HG03095 (cell line): ENCODE data around the gene PAEP.

Experiments used
- ATAC-seq: cut with Tn5 transposase; IDR thresholded peaks from one replicate; pipeline ENCODE4 v1.9.1; 2021; ENCODE audit warnings: moderate library complexity; ENCODE audit not compliant: unreplicated experiment

PAEP gene

DNA sequence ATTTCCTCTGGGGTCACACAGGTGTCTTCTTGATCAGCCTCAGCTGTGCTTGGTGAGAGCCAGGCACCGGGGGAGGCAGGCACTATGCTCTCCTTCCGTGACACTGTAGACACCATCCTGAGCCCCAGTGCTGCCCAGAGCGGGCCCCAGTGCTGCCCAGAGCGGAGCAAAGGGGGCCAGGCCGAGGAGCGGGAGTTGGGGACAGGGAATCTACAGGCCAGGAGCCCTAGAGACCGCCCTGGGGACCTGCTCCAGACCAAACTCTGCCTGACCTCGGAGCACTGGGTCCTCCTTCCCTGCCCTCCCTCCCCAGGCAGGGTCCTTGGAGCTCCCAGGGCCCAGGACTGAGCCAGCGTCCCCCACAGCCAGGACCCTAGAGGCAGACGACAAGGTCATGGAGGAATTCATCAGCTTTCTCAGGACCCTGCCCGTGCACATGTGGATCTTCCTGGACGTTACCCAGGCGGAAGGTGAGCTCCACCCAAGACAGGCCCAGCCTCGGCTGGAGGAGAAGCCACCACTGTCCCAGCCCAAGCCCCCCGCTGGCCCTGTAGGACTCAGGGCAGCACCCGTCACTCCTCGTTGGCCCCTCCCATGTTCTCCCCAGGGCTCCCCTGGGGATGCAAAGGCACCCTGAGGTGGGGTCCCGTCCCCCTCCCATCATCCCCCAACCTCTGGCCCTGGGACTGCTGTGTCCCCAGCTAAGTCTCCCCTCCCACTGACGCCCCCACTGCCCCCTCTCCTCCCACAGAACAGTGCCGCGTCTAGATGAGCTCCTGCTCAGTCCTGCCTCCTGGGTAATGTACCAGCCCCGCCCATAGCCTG is 30.2 kb downstream of the PAEP start:
- no peak for ATAC-seq

DNA sequence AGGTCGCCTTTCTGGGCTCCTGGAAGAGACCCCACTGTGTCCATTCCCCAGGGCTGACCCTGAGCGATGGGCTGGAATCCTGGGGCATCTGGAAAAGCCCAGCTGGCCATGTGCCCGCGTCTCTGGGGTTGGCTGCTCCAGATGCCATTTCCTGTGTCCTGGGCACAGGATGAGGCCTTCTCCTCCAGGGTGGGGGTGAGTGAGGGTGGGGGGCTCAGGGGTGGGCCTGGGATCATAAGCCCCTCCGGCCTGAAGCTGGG is 30.7 kb downstream of the PAEP start:
- no peak for ATAC-seq

DNA sequence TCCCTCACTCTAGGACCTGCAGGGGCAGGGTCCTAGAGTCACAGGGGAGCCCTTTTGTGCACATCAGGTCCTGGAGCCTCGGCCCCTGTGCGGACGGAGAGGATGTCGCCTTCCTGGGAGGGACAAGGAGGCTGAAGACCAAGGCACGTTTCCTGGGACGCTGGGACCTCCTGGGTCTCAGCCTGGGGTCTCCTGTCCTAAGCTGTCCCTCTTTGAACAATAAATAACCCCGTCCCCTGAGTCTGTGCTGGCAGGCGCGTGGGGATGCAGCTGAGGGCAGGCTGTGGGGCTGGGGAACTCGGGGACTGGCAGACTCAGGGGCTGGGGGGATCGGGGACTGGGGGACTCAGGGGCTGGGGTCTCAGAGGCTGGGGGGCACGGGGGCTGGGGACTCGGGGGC is 31.1 kb downstream of the PAEP start:
- no peak for ATAC-seq

DNA sequence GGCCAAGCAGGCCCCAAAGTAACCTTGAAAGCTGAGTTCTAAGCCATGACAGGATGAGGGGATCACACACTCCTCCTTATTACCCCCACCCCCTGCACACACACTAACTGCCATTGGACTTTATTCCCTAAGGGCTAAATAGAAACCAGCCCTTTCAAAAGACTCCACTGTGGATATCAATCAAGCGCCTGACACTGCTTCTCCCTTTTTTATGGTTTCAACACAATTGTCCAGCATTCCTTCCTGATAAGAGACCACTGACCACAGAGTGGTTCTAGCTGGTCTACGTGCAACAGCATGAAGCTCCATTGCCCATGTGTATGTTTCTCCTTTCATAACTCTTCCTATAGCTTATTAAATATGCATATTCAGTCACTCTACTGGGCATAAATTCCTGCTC is 34.7 kb downstream of the PAEP start:
- no peak for ATAC-seq

DNA sequence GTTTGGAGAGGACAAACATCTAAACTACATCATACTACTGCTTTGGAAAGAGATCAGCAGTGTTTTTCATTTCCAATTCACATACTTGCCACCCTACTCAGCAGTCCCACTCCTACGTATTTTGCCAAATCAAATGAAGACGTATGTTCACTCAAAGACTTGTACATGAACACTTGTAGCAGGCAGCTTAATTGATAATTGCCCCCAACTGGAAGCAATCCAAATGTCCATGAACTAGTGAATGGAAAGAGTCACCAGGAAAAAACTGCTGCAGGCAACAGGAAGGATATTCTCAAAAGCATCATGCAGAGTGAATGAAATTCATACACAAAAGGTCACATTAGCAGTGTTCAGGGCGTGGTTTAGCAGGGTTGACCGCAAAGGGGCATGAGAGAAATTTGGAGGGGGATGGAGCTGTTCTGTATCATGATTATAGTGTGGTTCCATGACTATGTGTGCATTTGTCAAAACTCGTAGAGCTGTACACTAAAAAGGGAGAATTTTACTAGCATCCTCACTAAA is 38.8 kb downstream of the PAEP start:
- no peak for ATAC-seq

DNA sequence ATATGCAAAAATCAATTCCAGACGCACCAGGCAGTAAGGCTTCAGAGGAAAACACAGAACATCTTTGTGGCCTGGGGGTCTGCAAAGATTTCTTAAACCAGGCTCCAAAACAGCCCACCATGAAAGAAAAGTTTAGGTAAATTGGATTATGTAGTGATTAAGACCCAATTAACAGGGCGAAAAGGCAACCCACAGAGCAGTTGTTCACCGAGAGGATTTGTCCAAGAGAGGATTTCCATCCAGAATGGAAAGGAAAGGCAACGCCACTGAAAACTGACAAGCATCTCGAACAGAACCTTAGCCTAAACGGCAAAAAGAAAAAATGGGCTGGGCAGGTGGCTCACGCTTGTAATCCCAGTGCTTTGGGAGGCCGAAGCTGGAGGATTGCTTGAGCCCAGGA is 40.4 kb downstream of the PAEP start:
- no peak for ATAC-seq

DNA sequence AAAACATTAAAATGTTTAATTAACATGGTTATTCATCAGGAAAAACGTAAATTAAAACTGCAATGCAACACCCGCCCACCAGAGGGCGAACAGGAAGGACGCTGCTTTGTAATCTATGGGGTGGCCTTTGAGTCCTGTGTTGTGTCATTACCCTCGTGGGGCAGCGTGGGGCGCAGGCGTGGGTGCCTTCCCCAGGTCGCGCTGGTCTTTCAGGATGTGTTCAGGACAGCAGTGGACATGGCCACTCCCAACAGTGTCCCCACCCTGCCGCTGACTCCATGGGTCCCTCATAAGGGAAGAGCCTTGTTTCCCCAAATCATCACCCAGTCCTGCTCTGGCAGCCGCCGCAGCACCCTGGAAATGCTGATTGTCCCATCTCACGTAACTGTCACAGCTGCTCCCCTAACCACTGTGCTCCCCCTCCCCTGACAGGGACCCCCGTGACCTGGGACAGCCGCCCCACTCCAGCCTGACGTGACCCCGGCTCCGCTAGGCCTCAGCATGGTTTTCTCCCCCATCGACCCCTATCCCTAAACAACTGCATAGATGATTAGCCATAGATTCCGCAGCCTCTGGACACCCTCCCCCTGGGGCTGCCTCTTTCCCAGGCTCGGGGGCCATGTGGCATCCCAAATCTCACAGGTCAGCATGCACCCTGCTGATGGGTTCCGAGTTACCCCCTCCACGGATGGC is 41.4 kb downstream of the PAEP start:
- ATAC-seq: no peak

DNA sequence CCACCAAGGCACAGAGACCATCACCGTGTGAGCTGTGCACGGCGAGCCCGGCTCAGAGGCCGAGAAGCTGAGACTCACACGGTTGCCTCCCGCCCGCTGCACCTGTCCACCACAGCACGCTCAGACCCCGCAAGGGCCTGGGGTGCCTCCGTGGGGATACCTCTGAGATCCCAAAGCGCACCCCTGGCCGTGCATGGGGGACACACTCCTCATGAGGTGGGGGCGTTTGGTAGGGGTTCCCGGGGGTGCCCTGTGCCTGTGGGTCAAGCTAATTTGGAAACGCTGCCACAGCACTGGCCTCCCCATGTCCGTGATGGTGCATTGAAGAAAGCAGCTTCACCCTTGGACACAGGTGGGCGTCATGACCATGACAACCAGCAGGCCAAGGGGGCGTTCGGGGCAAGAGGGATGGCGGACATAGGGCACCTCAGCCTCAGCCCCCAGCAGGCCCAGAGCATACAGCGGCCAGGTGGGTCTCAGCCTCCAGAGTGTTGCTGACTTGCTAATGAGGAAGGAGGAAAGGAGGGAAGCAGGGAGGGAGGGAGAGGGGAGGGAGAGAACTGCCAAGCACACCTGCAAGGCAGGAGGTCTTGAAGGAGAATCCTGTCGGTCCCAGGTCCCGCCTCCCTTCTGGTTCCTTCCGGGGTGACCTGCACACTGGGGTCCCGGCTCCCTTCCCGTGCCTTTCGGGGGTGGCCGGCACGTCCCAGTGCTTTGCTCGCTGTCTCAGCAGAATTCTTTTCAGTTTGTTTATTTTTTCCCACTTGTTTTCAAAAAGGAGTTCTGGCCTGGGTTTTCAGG is 43.1 kb downstream of the PAEP start:
- no peak for ATAC-seq

DNA sequence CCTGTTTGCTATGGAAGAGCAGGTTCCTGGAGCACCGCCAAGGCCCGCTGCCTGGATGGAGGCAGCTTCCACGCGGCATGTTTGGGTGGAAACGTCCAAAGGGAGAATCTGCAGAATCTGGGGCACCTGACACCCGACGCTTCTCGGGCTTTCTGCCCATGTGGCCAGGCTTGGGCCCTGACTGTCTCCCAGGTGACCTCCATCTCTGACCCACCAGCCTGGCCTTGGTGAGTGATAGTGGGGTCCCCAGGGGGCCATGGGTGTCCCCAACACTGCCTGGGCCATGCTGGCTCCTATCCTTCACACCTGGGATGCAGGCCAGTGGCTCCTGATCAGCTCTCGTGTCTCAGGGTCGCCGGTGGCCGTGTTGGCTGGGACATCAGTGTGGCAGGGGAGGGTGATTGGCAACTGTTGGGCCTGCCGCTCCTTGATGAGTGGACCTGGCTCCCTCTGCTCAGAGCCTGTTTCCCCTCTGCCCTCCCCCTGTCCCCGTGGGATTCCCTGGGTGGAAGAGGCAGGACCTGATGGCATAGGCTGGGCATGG is 43.8 kb downstream of the PAEP start:
- ATAC-seq: no peak

DNA sequence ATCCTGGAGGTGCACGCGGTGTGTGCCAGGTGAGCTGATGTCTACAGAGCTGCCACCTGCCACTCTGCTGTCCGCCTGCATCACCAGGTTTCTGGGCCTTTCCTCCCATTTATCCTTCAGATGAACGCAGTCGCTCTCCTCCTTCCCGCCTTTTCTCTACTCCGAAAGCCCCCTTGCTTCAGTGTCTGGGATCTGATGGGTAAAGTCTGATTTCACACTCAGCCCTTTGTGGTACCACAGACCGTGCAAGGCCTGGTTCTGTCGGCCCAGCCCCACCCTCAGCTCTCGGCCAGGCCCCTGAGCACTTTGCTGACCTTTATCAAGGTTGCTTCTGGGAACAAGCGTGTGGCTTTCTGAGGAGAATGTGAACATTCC is 45.3 kb downstream of the PAEP start:
- no peak for ATAC-seq

DNA sequence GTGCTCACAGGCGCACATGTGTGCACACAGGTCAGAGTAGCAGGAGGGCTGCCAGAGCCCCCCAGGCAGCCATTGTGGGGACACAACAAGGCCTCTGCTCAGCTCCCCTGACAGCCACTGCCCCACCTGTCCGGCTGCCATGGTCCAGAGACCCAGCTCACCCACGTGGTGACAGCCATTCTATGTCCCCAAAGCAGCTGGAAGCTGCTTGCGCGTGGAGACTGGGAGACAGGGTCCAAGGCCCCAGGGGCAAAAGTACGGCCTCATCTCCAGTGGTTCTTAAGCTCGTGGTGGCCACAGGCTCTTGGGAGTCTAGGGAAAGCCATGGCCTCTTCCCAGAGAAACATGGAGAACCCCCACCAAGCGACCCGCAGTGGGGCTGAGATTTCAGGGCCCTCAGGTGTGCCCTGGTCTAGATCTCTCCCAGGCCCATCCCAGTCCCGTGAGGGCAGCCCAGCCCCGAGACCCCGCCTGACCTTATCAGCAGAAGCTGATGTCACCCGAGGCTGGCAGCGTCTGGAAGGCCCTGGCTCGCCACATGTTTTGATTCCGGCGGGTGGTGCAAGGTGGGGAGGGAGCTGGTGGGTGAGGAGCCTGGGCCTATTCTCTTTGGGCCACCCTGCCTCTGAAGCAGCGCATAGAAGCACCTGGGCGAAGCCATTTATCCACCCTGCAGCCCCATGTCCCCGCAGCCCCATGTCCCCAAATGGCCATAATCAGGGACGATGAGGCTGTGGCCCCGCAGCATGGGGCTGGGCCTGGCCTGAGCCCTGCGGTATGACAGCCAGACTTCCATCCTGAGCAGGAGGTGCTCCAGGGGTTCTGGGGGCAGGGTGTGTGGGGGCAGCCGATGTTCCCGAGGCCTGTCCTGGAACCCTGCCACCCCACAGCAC is 46.1 kb downstream of the PAEP start:
- no peak for ATAC-seq

DNA sequence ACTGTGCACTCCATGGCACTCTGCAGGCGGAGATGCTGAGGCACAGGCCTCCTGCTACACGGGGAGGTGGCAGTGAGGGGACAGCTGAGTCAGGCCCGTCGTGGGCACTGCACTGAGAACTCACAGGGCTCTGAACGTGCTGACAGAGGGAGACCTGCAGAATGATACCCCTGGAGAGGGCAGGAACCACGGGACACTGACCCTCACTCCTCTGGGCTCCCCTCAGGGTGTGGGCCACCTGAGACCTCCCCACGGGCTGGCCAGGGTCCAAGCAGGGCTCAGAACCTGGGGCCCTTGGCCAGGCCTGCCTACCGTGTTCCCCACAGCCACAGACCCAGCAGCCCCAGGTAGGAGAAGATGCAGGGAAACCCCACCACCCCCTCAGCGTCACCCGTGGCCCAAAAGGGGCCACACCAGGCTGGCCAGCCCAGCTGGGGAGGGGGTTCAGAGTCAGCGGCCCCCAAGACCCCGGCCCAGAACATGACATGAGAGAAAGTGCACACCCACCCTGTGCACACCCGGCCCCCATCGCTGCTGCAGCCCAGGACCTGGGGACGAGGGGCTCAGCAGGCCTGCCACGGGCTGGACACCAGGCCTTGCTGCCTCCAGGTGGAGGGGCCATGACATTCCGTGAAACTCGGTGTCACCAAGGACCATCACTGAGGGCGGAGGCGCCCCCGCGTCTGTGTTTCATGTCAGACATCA is 46.9 kb downstream of the PAEP start:
- no peak for ATAC-seq

DNA sequence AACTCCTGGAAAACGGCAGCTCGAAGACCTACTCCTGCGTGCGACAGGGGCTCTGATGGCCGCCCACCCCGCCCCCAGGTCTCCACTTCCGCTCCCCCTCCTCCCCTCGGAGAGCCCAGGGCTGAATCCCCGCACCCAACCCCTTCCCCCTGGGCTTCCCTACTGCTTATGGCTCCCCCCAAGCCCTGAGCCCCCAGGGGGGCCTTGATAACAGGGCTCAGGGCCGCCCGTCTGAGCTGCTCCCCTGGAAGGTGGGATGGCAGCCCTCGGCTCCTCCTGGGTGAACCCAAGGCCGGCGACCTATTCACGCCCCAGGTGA is 47.4 kb downstream of the PAEP start:
- ATAC-seq: no peak

DNA sequence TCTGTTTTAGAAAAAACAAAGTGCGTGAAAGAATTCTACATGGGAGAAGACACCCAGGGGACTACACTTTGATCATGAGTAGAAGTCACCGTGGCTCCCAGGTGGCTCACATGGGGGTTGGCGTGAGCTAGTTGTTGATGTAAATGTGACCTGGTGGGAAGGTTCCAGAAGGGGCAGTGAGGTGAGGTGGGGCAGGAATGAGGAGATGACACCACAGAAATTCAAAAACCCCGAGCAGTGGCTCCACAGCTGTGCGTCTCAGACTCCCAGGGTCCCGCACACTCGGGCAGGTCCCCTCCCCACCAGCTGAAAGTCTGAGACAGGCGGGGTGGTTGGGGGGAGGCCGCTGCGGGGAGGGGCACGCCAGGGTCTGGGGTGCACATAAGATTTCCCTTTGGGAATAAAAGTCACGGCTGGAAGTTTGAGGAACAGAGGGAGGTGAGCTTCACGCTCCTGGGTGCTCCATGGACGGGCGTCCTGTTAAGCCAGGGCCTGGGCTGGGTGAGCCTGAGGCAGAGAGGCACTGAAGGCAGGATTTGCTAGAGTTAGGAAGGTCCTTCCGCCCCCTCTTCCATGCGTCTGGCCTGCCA is 47.9 kb downstream of the PAEP start:
- no peak for ATAC-seq

DNA sequence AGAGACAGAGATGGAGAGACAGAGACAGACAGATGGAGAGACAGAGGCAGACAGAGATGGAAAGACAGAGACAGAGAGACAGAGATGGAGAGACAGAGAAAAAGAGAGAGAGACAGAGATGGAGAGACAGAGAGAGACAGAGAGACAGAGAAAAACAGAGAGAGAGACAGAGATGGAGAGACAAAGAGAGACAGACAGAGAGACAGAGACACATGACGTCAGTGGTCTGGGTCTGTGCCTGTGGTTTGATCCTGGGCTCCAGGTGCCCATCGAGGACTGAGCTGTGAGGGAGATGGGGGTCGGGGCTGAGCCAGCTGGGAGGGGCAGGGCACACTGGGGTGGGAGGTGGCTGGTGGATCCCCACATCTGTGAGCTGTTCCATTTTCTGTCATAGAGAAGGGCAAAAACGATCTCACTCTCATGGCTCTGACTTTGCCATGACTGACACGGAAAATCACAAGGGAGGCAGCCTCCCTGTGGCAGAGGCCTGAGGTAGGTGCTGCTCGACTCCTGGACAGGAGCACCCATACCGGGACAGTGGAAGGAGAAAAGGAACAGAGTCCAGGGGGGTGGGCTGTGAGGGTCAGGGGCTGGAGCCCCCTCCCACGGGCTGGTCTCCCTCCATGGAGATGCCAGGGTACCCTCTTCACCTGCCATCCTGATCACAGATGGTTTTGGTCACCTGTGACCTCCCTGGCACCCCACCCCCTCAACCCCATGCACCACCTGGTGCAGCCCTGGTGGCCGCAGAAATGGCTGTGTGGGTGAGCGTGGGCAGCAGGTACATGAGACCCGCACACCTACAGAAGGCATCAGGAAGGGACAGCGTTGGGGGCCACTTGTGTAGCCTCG is 49.0 kb downstream of the PAEP start:
- no peak for ATAC-seq

DNA sequence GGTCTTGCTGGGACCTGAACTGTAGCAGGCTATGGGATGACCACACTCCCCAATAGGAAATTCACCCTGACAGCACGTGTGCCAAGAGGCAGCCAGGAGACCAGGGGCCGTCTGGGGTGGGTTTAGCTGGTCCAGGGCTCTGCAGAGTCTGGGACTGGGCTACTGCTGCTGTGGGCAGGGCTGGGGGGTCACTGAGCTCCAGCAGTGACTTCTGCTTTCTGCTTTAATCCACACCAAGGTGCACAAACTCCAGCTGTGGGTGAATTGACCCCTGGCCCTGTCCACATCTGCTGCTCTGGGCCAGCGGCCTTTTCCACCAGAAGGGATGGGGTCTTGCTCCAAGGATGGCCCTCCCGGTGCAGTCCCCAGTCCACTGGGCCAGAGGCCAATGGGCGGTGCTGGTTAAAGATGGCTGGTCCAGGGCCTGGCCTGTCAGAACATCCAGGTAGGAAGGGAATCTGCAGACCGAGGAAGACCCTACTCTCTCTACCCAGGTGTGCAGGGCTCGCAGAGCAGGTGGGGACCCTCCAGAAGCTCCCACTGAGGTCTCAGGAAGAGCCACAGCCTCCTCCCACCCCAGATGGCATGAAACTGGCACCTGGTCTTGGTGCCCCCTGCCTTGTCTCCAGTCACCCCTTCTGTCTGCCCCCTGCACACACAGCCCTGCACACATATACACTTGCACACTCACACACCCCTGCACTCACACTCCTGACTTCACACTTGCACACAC is 49.8 kb downstream of the PAEP start:
- no peak for ATAC-seq

DNA sequence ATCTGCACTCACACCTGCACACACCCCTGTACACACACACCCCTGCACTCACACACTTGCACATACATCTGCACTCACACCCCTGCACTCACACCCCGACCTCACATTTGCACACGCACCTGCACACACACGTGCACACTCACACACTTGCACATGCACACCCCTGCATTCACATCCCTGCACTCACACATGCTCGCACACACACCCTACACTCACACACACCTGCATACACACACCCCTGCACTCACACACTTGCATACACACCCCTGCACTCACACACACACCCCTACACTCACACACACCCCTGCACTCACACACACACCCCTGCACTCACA is 50.3 kb downstream of the PAEP start:
- ATAC-seq: no peak

DNA sequence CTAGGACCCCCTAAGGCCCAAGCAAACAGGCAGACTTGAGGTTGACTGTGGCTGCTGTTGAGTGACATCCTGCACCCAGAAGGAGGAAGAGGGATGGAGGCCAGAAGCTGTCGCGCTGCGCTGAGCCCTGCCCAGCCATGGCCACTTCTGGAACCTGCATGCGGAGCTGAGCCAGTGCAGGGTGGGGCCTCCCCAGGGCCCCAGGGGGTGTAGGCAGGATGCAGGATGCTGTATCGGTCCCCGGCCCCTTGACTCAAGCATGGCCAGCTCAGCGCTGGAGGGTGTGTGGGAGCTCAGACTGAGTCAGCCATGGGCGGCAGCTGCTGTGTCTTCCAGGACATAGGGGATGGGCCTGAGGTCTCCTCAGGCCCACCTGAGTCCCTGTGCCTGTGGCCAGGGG is 50.9 kb downstream of the PAEP start:
- ATAC-seq: no peak
